GDM1 (cell line): ENCODE results near the gene TRPM2.
"Not testable (repeated sequence)": the region's sequence is repeated elsewhere in the genome, so short reads cannot be mapped to it uniquely, and the experiment has no call there.

Experiments
- DNase-seq: peaks from one replicate; lab custom pipeline; 2025; lab: John Stamatoyannopoulos, UW

TRPM2 gene

DNA sequence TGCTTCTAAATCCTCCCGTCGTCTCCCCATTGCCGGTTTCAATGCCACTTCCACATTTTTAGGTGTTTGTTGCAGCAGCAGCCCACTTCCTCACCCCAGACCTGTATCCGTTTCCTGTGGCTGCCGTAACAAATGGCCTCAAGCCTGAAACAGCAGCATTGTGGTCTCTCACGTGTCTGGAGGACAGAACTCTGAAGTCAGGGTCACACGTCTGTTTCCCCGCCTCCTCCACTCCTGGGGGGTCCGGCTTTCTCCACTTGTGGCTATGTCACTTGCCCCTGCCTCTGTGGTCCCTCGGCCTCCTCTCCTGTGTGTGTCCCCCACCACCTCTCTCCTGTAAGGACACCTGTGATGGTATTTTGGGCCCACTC is 21.8 kb downstream of the TRPM2 start:
- peak; percentile 86 for DNase-seq

DNA sequence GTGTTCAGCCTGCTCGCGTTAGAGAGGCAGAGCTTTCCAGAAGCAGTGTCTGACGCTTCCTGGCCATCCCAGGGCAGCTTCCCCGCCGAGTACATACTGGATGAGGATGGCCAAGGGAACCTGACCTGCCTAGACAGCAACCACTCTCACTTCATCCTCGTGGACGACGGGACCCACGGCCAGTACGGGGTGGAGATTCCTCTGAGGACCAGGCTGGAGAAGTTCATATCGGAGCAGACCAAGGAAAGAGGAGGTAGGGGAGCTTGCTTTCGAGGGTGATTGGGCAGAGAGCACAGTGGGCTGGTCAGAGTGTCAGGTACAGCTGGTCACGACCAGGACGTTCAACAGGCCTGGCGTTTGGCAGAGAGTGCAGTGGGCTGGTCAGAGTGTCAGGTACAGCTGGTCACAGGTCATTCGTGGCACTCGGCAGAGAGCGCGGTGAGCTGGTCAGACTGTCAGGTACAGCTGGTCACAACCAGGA is 22.4 kb downstream of the TRPM2 start:
- no peak for DNase-seq

DNA sequence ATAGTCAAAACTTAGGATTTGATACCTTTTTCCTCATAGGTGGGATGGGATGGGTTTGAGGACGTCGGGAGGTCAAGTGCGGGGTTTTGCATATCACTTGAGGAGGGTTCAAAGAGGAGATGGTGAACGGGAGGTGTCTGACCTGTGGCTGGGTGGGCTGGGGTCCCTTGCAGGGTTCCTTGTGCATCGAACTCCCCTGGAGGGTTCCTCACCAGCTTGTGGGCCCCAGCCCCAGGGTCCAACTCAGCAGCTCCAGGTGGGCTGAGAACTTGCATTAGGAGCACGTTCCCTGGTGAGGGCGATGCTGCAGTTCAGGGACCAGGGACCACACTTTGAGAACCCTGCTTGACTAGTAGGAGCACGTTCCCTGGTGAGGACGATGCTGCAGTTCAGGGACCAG is 23.2 kb downstream of the TRPM2 start:
- no peak for DNase-seq

DNA sequence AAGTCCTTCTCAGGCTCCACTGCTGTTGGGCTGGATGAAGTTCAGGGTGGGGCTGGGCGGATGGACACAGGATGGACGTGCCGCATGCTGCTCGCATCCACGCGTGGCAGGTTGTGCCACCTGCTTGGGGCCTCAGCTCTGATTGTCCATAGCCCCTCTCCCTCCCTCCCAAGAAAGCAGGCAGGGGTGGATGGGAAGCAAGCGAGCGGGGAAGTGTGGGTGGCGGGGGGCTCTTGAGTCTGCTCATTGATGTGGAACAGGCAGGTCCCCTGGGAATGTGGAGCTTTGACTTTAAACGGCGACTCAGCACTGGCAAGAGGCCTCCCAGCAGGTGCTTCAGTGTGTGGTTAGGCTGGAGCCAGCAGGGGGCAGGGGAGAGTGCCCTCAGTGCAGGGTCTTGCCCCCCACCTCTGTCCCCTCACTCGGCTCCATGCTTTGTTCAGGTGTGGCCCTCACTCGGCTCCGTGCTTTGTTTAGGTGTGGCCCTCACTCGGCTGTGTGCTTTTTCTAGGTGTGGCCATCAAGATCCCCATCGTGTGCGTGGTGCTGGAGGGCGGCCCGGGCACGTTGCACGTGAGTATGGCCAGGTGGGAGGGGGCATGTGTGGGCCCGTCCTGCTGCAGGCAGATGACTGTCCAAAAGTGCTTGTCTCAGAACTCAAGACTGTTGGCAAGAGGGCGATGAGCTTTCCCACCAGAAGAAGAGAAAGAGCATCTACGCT is 23.9 kb downstream of the TRPM2 start:
- DNase-seq: no peak

DNA sequence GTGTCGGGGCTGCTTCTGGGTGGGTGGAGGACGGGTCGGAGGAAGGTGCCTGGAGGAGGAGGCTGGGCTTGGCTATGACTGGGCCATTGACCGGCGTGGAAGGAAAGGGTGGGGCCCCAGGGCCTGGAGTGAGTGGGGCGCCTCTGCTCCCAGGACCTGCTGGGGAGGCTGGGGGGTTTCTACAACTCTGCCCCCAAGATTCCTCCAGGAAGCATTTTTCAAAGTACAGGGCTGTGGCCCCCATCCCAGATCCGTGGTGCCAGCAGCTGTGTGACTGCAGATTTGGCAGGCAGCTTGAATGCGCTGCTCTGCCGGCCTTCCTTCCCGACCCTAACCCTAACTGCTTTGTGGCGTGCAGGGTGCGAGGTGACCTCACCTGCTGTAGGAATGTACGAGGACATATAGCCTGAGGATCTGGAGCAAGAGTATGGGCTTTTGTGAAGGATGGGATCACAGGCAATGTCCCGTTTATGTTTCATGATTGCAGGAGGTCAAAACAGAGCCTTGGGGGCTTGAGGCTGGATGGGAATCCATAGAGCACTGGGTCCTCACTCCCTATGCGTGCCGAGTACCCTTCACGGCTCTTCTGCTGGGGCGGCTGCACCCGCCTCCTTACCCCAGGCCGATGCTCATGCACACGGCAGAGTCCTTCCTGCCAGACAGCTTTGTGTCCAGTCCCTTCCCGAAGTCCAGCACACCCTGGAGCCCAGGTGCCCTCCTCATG is 24.7 kb downstream of the TRPM2 start:
- DNase-seq: no peak

DNA sequence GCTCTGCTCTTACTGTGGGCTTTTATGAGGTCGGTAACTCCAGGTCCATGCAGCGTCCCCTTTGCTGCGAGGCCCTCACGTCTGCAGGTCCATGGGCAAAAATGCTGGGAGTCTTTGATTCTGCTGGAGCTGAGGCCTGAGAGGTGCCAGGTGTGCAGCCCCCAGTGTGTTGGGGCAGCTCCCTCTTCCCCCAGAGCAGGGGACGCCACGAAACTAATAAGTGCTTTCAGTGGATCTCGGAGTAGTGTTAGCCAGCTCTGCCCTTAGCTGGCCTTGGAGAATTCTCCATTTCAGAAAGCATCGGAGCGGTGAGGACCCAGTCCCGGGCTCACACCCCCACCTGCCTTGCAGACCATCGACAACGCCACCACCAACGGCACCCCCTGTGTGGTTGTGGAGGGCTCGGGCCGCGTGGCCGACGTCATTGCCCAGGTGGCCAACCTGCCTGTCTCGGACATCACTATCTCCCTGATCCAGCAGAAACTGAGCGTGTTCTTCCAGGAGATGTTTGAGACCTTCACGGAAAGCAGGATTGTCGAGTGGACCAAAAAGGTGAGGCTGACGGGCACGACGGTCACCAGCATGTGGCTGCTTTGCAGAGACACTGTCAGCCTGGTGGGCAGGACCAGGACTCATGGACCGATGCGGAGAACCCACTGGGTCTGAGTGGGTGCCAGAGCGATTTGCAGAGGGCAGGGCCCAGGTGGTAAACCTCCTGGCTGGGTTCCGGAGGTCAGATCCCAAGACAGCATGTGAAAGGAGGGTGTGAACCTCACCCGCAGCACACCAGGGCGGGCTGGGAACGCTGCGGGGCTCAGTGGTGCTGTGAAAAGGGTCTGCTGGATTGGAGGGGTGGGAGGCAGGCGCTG is 25.5 kb downstream of the TRPM2 start:
- DNase-seq: no peak

DNA sequence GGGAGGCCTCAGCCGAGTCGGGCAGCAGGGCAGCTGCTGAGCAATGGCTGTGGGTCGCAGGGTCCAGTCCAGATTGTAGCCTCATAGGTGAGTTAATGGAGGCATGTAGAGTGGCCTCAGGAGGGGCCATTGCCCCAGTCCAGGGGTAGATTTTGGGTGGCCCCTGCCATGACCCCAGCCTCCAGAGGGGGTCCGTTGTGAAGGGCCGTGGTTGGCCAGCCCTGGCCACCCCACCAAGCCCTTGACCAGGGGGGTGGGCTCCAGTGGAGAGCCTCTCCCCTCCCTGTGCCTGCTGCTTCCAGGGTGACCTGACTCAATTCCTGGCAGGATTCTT is 26.1 kb downstream of the TRPM2 start:
- DNase-seq: no peak

DNA sequence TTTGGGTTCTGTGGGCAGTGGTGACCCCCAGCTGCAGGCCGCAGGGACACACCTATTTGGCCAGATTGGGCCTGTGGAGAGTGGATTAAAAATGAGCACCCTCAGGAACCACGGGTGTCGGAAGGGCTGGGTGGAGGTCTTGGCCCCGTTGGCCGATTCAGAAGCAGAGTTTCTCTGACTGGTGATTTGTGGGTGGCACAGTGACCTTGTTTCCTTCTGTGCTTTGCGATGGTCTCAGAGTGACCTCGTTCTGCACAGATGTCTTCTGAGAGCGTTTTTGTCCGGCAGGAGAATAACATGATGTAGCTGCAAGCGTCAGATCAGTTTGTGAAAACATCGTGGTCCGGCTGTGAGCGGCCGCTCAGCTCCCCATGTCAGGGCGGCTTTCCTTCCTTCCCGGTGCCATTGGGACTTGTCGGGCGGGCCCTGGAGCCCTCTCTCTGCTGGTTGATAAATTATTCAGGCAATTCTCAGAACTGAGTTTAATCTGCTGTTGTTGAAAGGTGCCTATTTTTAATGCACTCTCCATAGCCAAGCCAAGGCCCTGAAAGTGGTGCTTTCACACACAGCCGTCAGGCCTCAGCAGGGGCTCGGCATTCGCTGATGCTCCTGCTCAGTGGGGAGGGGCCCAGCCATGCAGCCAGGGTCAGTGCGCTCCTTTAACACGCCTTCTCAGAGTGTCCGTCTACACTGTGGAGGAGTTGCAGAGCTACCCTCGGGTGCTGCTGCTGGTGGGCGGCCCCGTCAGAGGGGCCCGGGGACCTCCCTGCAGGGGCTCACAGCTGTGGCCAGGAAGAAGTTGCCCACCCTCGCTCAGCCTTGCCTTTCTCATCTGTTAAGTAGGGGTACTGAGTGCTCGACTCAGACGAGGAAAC is 26.8 kb downstream of the TRPM2 start:
- DNase-seq: no peak

DNA sequence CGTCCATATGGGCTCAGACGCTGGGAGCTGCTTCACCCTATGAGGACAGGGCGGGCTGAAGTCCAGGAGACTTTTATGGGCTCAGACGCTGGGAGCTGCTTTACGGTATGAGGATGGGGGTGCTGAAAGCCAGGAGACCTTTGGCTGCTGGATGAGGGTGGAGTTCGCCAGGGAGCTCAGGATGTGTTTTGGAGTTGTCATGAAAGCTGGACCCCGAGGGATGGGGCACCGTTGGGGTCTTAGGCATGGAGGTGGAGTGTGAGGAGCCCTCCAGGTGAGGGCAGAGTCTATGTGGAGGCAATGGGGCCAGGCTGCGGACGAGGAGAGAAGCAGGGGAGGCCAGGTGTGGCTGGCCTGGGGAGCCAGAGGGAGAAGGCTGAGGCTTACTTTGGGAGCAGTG is 27.5 kb downstream of the TRPM2 start:
- DNase-seq: no peak

DNA sequence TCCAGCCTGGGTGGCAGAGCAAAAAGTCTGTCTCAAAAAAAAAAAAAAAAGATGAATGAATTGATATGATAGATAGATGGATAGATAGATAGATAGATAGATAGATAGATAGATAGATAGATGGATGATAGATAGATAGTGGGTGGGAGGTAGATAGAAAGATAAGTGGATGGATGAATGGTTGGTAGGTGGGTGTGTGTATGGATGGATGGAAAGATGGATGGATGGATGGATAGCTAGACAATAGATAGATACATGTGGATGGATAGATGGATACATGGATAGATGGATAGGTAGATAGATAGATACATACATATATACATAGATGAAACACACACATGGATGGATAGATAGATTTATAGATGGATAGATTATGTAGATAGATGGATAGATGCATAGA is 28.5 kb downstream of the TRPM2 start:
- DNase-seq: no peak

DNA sequence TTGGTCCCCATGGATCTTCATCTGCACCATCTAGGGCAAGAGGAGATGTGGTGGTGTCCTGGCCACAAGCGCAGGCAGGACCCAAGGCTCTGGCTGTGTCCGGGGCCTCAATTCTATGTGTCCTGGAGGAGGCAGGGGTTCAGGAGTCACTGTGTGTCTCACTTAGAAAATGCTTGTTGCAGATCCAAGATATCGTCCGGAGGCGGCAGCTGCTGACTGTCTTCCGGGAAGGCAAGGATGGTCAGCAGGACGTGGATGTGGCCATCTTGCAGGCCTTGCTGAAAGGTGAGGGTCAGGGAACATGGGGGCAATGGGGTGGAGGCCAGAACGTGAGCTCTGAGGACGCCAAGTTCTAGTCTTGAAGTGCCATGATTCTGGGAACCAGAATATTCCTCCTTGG is 29.1 kb downstream of the TRPM2 start:
- DNase-seq: no peak

DNA sequence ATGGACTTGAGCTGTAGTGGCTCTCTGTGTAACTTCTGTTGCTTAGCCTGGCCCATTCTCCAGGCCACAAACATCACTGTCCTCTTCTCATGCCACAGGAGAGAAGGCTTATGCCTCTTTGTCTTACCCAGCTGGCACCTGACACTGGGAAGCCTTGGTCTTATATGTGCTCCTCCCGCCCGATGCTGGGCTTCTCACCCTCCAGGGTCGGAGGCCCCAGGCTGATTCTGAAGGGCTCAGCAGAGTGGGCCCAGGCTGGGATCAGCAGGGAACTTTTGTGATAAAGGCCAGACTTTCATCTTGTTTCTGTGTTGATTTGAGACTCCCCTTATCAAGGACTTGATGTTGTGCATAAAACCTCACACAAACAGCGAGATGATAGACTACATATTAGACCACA is 29.8 kb downstream of the TRPM2 start:
- no peak for DNase-seq

DNA sequence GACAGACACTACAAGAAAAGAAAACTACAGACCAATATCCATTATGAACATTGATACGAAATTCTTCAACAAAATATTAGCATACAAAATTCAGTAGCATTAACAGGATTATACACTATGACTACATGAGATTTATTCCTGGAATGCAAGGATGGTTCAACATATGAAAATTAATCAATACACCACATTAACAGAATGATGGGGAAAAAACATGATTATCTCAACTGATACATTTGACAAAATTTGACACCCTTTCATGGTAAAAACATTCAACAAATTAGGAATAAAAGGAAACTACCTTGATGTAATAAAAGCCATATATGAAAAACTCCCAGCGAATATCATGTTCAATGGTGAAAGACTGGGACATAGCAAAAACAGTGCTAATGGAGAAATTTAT is 31.5 kb downstream of the TRPM2 start:
- no peak for DNase-seq

DNA sequence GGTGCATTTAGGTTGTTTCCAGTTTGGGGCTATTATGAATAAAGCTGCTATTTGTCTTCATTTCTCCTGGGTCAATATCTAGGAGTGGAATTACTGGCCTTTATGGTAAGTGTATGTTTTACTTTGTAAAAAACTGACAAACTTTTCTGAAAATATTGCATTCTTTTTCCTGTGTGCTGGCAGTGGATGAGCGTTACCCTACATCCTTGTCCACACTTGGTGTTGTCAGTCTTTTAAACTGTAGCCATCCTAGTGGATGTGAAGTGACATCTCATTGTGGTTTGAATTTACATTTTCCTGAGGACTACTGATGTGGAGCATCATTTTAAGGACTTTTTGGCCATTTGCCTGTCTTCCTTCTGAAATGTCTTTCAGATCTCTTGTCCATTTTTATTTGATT is 35.9 kb downstream of the TRPM2 start:
- DNase-seq: no peak

DNA sequence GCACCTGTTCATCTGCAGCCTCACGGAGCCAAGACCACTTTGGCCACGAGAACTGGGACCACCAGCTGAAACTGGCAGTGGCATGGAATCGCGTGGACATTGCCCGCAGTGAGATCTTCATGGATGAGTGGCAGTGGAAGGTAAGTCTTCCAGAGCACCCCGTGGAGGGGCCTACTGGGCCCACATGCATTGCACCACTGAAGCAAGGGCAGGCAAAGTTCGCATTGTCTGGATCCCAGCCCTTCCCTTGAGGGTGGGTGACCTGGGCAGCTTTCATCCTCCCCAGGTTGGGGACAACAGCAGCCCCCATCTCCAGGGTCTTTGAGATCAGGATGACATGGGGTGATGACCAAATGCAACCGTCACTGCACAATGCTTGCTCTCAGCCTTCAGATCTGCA is 37.5 kb downstream of the TRPM2 start:
- no peak for DNase-seq

DNA sequence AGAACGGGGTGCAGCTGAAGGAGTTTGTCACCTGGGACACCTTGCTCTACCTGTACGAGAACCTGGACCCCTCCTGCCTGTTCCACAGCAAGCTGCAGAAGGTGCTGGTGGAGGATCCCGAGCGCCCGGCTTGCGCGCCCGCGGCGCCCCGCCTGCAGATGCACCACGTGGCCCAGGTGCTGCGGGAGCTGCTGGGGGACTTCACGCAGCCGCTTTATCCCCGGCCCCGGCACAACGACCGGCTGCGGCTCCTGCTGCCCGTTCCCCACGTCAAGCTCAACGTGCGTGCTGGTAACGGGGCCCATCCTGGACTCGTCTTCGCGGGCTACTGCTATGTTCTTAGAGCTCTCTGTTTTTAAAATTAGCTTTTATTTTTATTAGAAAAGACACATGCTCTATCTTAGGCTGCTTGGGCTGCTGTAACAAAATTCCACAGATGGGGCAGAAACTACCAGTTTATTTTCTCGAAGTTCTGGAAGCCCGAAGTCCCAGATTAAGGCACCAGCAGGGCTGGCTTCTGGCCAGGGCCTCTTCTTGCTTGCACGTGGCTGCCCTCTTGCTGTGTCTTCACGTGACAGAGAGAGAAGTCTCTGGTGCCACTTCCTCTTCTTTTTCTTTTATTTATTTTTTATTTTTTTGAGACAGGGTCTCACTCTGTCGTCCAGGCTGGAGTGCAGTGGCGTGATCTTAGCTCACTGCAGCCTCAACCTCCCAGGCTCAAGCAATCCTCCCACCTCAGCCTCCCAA is 38.1 kb downstream of the TRPM2 start:
- DNase-seq: no peak

DNA sequence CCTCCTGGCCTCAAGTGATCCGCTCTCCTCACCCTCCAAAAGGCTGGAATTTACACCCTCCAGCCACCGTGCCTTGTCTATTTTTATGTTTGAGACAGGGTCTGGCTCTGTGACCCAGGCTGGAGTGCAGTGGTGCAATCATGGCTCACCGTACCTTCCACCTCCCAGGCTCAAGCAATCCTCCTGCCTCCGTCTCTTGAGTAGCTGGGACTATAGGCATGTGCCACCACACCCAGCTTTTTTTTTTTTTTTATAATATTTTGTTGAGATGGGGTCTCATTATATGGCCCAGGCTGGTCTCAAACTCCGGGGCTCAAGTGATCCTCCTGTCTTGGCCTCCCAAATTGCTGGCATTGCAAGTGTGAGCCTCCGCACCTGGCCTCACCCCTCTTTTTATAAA is 38.8 kb downstream of the TRPM2 start:
- no peak for DNase-seq

DNA sequence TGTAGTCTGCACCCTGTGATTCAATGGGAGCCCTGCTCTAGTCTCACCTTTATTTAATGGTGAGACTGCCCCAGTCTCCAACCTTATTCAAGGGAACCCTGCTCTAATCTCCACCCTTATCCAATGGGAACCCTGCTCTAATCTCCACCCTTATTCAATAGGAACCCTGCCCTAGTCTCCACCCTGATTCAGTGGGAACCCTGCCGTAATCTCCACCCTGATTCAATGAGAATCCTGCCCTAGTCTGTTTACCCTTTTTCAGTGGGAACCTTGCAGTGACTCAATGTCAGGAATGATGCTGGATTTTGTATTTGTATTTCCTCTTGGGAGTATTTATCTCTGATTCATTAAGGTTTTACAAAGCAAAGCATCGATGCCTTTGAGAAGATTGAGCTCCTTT is 39.5 kb downstream of the TRPM2 start:
- no peak for DNase-seq

DNA sequence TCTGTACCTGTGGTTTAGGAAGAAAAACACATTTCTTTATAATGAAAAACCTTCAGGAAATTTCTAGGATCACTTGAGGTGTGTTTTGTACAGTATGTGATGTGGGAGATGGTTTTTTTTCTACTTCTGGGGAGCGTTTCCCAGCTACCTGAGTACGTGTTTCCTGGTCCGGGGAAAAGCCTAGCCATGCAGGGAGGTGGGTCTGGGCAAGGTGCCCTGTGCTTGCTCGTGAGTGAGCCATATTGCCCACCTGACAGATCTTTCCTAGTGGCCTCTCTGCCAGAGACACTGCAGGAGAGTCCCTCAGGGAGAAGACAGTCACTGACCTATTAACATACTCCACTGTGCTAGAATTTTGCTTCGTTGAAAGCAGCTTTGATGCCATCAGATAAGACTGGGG is 41.3 kb downstream of the TRPM2 start:
- no peak for DNase-seq

DNA sequence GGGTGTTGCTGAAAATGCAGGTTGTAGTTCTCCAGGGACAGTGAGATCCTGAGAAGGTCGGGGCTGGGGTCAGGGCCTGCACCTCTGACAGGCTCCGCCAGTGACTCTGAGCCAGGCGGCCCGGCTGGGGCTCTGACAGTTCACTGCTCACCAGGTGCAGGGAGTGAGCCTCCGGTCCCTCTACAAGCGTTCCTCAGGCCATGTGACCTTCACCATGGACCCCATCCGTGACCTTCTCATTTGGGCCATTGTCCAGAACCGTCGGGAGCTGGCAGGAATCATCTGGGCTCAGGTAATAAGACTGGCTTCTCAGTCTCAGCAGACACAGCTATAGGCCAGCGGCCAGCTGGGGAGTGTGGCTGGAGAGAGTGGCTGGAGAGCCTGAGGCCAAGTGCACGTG is 41.8 kb downstream of the TRPM2 start:
- DNase-seq: no peak

DNA sequence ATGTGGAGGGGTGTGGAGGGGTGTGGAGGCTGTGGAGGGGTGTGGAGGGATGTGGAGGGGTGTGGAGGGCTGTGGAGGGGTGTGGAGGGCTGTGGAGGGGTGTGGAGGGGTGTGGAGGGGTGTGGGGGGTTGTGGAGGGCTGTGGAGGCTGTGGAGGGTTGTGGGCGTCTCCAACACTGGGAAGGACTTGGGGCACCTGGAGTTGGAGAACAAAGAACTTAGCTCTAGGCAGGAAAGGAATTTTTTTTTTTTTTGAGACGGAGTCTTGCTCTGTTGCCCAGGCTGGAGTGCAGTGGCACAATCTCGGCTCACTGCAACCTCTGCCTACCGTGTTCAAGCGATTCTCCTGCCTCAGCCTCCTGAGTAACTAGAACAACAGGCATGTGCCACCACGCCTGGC is 43.4 kb downstream of the TRPM2 start:
- not testable (repeated sequence) for DNase-seq
